Hepatocyte (in vitro differentiated cells): ENCODE measurements around the gene GMDS.

Source experiments
- EZH2 ChIP-seq: fragments of 200-600 bp; sonication (generic); IDR thresholded peaks from 2 replicates; pipeline ENCODE4 v1.6.1; 2016; ENCODE audit warnings: antibody characterized with exemption, mild to moderate bottlenecking, borderline replicate concordance
- TF ChIP-seq, protein P1 (sequence below): fragments of 200-600 bp; sonication (generic); IDR thresholded peaks from 2 replicates; pipeline ENCODE4 v1.5.1; 2016; ENCODE audit warnings: antibody characterized with exemption, mild to moderate bottlenecking; ENCODE audit not compliant: poor library complexity

DNA sequence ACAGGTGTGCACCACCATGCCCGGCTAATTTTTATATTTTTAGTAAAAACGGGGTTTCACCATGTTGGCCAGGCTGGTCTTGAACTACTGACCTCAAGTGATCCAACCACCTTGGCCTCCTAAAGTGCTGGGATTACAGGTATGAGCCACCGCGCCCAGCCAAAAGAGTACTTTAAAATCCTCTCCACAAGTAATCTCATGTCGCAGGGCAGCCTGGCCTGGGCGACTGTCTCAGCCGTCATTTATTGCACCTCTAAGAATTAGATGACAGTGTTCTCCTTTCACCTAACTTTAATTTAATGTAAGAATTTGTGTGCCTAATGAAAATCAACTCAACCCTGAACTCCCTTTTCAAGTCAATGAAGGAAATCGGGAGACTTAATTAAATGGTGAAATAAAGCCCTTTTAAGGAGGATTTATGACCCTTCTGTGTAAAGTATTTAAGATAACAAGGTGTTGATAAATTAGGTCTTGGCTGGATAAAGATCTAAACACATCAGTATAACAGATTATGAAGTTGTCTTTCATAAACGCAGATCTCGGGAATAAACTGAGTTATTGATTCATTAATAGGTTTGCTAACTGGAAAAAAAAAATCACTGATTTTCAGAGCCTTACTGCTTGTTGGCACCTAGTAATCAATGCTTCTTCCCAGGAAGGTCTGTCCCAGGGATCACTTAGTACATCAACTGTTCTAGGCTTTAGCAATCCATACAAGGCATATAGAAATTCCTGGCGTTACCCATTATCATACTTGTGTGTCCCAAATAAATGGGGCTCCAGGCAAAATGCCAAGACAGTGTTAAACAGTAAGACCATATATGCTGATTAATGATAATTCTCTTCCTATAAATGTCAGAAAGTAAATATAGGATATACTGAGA, 209.3 kb downstream of the GMDS start:
- TF ChIP-seq EZH2 = no peak
- TF ChIP-seq, protein P1, sequence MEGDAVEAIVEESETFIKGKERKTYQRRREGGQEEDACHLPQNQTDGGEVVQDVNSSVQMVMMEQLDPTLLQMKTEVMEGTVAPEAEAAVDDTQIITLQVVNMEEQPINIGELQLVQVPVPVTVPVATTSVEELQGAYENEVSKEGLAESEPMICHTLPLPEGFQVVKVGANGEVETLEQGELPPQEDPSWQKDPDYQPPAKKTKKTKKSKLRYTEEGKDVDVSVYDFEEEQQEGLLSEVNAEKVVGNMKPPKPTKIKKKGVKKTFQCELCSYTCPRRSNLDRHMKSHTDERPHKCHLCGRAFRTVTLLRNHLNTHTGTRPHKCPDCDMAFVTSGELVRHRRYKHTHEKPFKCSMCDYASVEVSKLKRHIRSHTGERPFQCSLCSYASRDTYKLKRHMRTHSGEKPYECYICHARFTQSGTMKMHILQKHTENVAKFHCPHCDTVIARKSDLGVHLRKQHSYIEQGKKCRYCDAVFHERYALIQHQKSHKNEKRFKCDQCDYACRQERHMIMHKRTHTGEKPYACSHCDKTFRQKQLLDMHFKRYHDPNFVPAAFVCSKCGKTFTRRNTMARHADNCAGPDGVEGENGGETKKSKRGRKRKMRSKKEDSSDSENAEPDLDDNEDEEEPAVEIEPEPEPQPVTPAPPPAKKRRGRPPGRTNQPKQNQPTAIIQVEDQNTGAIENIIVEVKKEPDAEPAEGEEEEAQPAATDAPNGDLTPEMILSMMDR = no peak
